H9 (cell line): ENCODE measurements around the gene MN1. TPM values are rescaled to one million over a fixed set of nuclear protein-coding genes. Genes with fewer than 3 reads are reported as not detected.

Experiments
- DNase-seq: peaks from one replicate; pipeline ENCODE4 v3.0.0-alpha.2; 2017
- H2AFZ ChIP-seq: one replicate; pipeline ENCODE4 v1.6.1; 2013; ENCODE audit warnings: mild to moderate bottlenecking, low read length, control low read depth, moderate library complexity
- H2AK5ac ChIP-seq: 2 replicates; pipeline ENCODE4 v1.6.1; 2013; ENCODE audit warnings: low read length, control low read depth, mixed read lengths; ENCODE audit not compliant: insufficient read length
- H2BK120ac ChIP-seq: one replicate; pipeline ENCODE4 v1.6.1; 2013; ENCODE audit warnings: low read depth, mild to moderate bottlenecking, low read length, control low read depth, inconsistent platforms; ENCODE audit not compliant: poor library complexity, severe bottlenecking
- H2BK12ac ChIP-seq: 2 replicates; pipeline ENCODE4 v1.6.1; 2013; ENCODE audit warnings: low read length, control low read depth, mixed read lengths, low read depth; ENCODE audit not compliant: insufficient read length
- H2BK15ac ChIP-seq: 2 replicates; pipeline ENCODE4 v1.6.1; 2013; ENCODE audit warnings: low read depth, low read length, control low read depth
- H2BK20ac ChIP-seq: one replicate; pipeline ENCODE4 v1.6.1; 2013; ENCODE audit warnings: low read depth, mild to moderate bottlenecking, low read length, control low read depth, inconsistent platforms; ENCODE audit not compliant: poor library complexity, severe bottlenecking
- H2BK5ac ChIP-seq: 2 replicates; pipeline ENCODE4 v1.6.1; 2013; ENCODE audit warnings: low read length, control low read depth, mixed read lengths; ENCODE audit not compliant: insufficient read length
- H3K14ac ChIP-seq: 2 replicates; pipeline ENCODE4 v1.6.1; 2013; ENCODE audit warnings: low read length, control low read depth; ENCODE audit not compliant: insufficient read depth
- H3K18ac ChIP-seq: 2 replicates; pipeline ENCODE4 v1.6.1; 2013; ENCODE audit warnings: low read depth, mild to moderate bottlenecking, mixed read lengths, low read length, control low read depth; ENCODE audit not compliant: insufficient read length
- H3K23ac ChIP-seq: 2 replicates; pipeline ENCODE4 v1.6.1; 2013; ENCODE audit warnings: low read length, control low read depth, mixed read lengths, low read depth; ENCODE audit not compliant: insufficient read length
- H3K23me2 ChIP-seq: 2 replicates; pipeline ENCODE4 v1.6.1; 2013; ENCODE audit warnings: low read depth, mild to moderate bottlenecking, mixed read lengths, low read length, control low read depth; ENCODE audit not compliant: insufficient read length, poor library complexity, severe bottlenecking
- H3K27ac ChIP-seq: 2 replicates; pipeline ENCODE4 v1.5.1; 2013; ENCODE audit warnings: low read length, control low read depth, mixed read lengths, low read depth; ENCODE audit not compliant: insufficient read length
- H3K27me3 ChIP-seq: 2 replicates; pipeline ENCODE4 v1.6.1; 2013; ENCODE audit warnings: low read length, control low read depth, inconsistent platforms; ENCODE audit not compliant: insufficient read depth
- H3K4ac ChIP-seq: 2 replicates; pipeline ENCODE4 v1.6.1; 2013; ENCODE audit warnings: low read depth, mild to moderate bottlenecking, control low read depth, inconsistent platforms, low read length, moderate library complexity
- H3K4me1 ChIP-seq: 2 replicates; pipeline ENCODE4 v1.6.1; 2013; ENCODE audit warnings: low read length, control low read depth, inconsistent platforms; ENCODE audit not compliant: insufficient read depth
- H3K4me2 ChIP-seq: 2 replicates; pipeline ENCODE4 v1.6.1; 2013; ENCODE audit warnings: low read length, control low read depth, mixed read lengths; ENCODE audit not compliant: insufficient read length, insufficient read depth
- H3K56ac ChIP-seq: 2 replicates; pipeline ENCODE4 v1.6.1; 2013; ENCODE audit warnings: low read depth, mild to moderate bottlenecking, mixed read lengths, low read length, control low read depth; ENCODE audit not compliant: insufficient read length
- H3K79me1 ChIP-seq: 2 replicates; pipeline ENCODE4 v1.6.1; 2013; ENCODE audit warnings: low read depth, mild to moderate bottlenecking, moderate library complexity, low read length, control low read depth, inconsistent platforms; ENCODE audit not compliant: insufficient read depth, poor library complexity, severe bottlenecking
- H3K79me2 ChIP-seq: 2 replicates; pipeline ENCODE4 v1.6.1; 2013; ENCODE audit warnings: low read length, control low read depth, inconsistent platforms; ENCODE audit not compliant: insufficient read depth
- H3K9ac ChIP-seq: 2 replicates; pipeline ENCODE4 v1.6.1; 2013; ENCODE audit warnings: low read length, control low read depth, mixed read lengths; ENCODE audit not compliant: insufficient read length; ENCODE audit errors: extremely low read depth
- H3K9me3 ChIP-seq: one replicate; pipeline ENCODE4 v1.6.1; 2013; ENCODE audit warnings: low read depth, low read length, inconsistent platforms; ENCODE audit not compliant: control insufficient read depth
- H3T11ph ChIP-seq: one replicate; pipeline ENCODE4 v1.6.1; 2013; ENCODE audit warnings: mild to moderate bottlenecking, low read length, control low read depth, inconsistent platforms
- H4K20me1 ChIP-seq: one replicate; pipeline ENCODE4 v1.6.1; 2013; ENCODE audit not compliant: control insufficient read depth, insufficient read length, insufficient read depth
- H4K5ac ChIP-seq: 2 replicates; pipeline ENCODE4 v1.6.1; 2013; ENCODE audit warnings: low read depth, mild to moderate bottlenecking, mixed read lengths, low read length, control low read depth; ENCODE audit not compliant: insufficient read length
- H4K8ac ChIP-seq: replicated peaks from 2 replicates; pipeline ENCODE4 v1.6.1; 2013; ENCODE audit warnings: low read length, control low read depth, mixed read lengths, low read depth; ENCODE audit not compliant: insufficient read length
- H4K91ac ChIP-seq: 2 replicates; pipeline ENCODE4 v1.6.1; 2013; ENCODE audit warnings: low read depth, mild to moderate bottlenecking, moderate library complexity, mixed read lengths, low read length, control low read depth; ENCODE audit not compliant: insufficient read length
- H3K27ac Mint-ChIP-seq, 3 experiments: 2 replicates in 2 of 3; 3 replicates in 1 of 3; pipeline ENCODE4 v1.8.0; 2020 to 2021; ENCODE audit warnings: mixed read lengths in 3 of 3, mild to moderate bottlenecking in 1 of 3, moderate library complexity in 1 of 3
- H3K27me3 Mint-ChIP-seq: 2 replicates; pipeline ENCODE4 v1.8.0; 2021; ENCODE audit warnings: low read depth, mild to moderate bottlenecking, moderate library complexity, mixed read lengths
- H3K36me3 Mint-ChIP-seq, 3 experiments: 2 replicates in 2 of 3; 3 replicates in 1 of 3; pipeline ENCODE4 v1.8.0; 2020 to 2021; ENCODE audit warnings: low read depth in 3 of 3, mixed read lengths in 3 of 3; ENCODE audit not compliant: insufficient read depth in 1 of 3
- H3K4me1 Mint-ChIP-seq, 2 experiments: 2 replicates each; pipeline ENCODE4 v1.8.0; 2020; ENCODE audit warnings: mixed read lengths in 2 of 2
- H3K4me3 Mint-ChIP-seq, 2 experiments: 2 replicates in 1 of 2; 3 replicates in 1 of 2; pipeline ENCODE4 v1.8.0; 2020 to 2021; ENCODE audit warnings: mild to moderate bottlenecking in 2 of 2, mixed read lengths in 2 of 2, moderate library complexity in 1 of 2
- H3K9me3 Mint-ChIP-seq, 2 experiments: 2 replicates in 1 of 2; 3 replicates in 1 of 2; pipeline ENCODE4 v1.8.0; 2020; ENCODE audit warnings: mild to moderate bottlenecking in 2 of 2, mixed read lengths in 2 of 2, moderate library complexity in 1 of 2
- CTCF ChIP-seq: fragments of 200-600 bp; sonication (generic); conservative IDR thresholded peaks from 3 replicates; pipeline ENCODE4 v1.8.0; 2021; ENCODE audit warnings: antibody characterized with exemption, mild to moderate bottlenecking
- WGBS: extraction: QIAGEN DNeasy Blood & Tissue Kit; methylation state at CpG from one replicate; pipeline ENCODE4 v1.1.7; 2013; ENCODE audit warnings: missing lambda C conversion rate, low lambda C conversion rate, mixed read lengths; ENCODE audit not compliant: insufficient read length; ENCODE audit errors: extremely low coverage; 5-methylcytosine and 5-hydroxymethylcytosine counted together
- total RNA-seq: library from RNA; stranded (reverse); gene quantifications from 2 replicates; pipeline ENCODE4 v1.2.1, GENCODE V29; 2021

Gene MN1
- total RNA-seq, 1 experiment from 2014 or later = 2.8 TPM

GRCh38 chr22:27834364-27835185 is 33.0 kb upstream of the MN1 start:
- H3K4me2 ChIP-seq = no peak overlapping the region
- H3K9me3 ChIP-seq = no peaks in the 10 kb centered on the region
- H3K23me2 ChIP-seq = no peaks in the 10 kb centered on the region
- H3K14ac ChIP-seq = 0 out of 2 replicates have a peak overlapping the region, but pooled peaks have one; percentile 14
- H2BK5ac ChIP-seq = no peak overlapping the region
- no peak overlapping the region for H3K4ac ChIP-seq
- H2AK5ac ChIP-seq = no peak overlapping the region
- peaks cover 6 to 17% (median 8%) of the 10 kb centered on the region in 3 experiments for H3K36me3 Mint-ChIP-seq
- H2BK120ac ChIP-seq = no peak overlapping the region
- H4K91ac ChIP-seq = no peak overlapping the region
- no peak for DNase-seq
- no peak overlapping the region for H2BK15ac ChIP-seq
- no peaks in the 10 kb centered on the region for H4K20me1 ChIP-seq
- no peak overlapping the region for H4K5ac ChIP-seq
- H3K4me3 Mint-ChIP-seq = no peak overlapping the region; a peak in 1 of 5 replicates
- no peak; the same call in 2 of the 3 replicates for TF ChIP-seq CTCF
- H2BK20ac ChIP-seq = no peak overlapping the region
- no peak overlapping the region for H2AFZ ChIP-seq
- no peak overlapping the region for H3K27ac ChIP-seq
- H3K23ac ChIP-seq = no peak overlapping the region
- peak overlapping the region in 1 of 3 experiments; percentile 16; a peak in 2 of 7 replicates for H3K27ac Mint-ChIP-seq
- no peak overlapping the region for H4K8ac ChIP-seq
- H3K9me3 Mint-ChIP-seq = peaks cover 12 to 16% of the 10 kb centered on the region in 2 experiments
- no peak overlapping the region for H3K56ac ChIP-seq
- H3K79me1 ChIP-seq = no peaks in the 10 kb centered on the region
- no peak overlapping the region for H3T11ph ChIP-seq
- H3K27me3 Mint-ChIP-seq = peaks cover 3% of the 10 kb centered on the region; the same call in 1 of the 2 replicates
- peak overlapping the region; percentile 7 for H3K18ac ChIP-seq
- H3K9ac ChIP-seq = no peak overlapping the region
- WGBS = no CpG with 5 or more reads among the region's 20 CpGs
- H3K27me3 ChIP-seq = no peaks in the 10 kb centered on the region
- H3K4me1 ChIP-seq = peaks cover 2% of the 10 kb centered on the region; the same call in 1 of the 2 replicates
- no peaks in the 10 kb centered on the region for H3K79me2 ChIP-seq
- peaks cover 23 to 26% of the 10 kb centered on the region in 2 experiments for H3K4me1 Mint-ChIP-seq
- H2BK12ac ChIP-seq = no peak overlapping the region
